GDM1 (cell line): ENCODE results near the gene NR3C2.

Experiments used
- DNase-seq: peaks from one replicate; lab custom pipeline; 2025; lab: John Stamatoyannopoulos, UW

Gene NR3C2

GRCh38 chr4:148310756-148311155, 131.5 kb downstream of the NR3C2 start:
- no peak for DNase-seq

- no peak for DNase-seq
These were observed 136.5 kb downstream of the NR3C2 start for GRCh38 chr4:148305751-148306150.

GRCh38 chr4:148302416-148302815, 139.8 kb downstream of the NR3C2 start:
- no peak for DNase-seq

GRCh38 chr4:148300877-148301276, 141.3 kb downstream of the NR3C2 start:
- DNase-seq = no peak

GRCh38 chr4:148299337-148299736, 142.9 kb downstream of the NR3C2 start:
- DNase-seq = no peak

GRCh38 chr4:148296498-148296897, 145.7 kb downstream of the NR3C2 start:
- no peak for DNase-seq

GRCh38 chr4:148295642-148296041, 146.6 kb downstream of the NR3C2 start:
- DNase-seq = no peak

- DNase-seq = no peak
These were observed 148.6 kb downstream of the NR3C2 start for GRCh38 chr4:148293571-148293970.

GRCh38 chr4:148292686-148293085, 149.5 kb downstream of the NR3C2 start:
- DNase-seq = no peak

- DNase-seq = no peak
These were observed 152.5 kb downstream of the NR3C2 start for GRCh38 chr4:148289740-148290139.

GRCh38 chr4:148288448-148288847, 153.8 kb downstream of the NR3C2 start:
- DNase-seq = no peak

GRCh38 chr4:148287111-148287510, 155.1 kb downstream of the NR3C2 start:
- no peak for DNase-seq

GRCh38 chr4:148286012-148286411, 156.2 kb downstream of the NR3C2 start:
- DNase-seq = no peak

- DNase-seq = no peak
These were observed 158.5 kb downstream of the NR3C2 start for GRCh38 chr4:148283665-148284064.

- DNase-seq = no peak
These were observed 163.9 kb downstream of the NR3C2 start for GRCh38 chr4:148278310-148278709.

GRCh38 chr4:148275266-148275665, 166.9 kb downstream of the NR3C2 start:
- DNase-seq = no peak

GRCh38 chr4:148273501-148273986, 168.7 kb downstream of the NR3C2 start:
- no peak for DNase-seq

- no peak for DNase-seq
These were observed 171.0 kb downstream of the NR3C2 start for GRCh38 chr4:148271166-148271565.

- no peak for DNase-seq
These were observed 171.6 kb downstream of the NR3C2 start for GRCh38 chr4:148270630-148271029.

GRCh38 chr4:148268835-148269234, 173.4 kb downstream of the NR3C2 start:
- no peak for DNase-seq

- DNase-seq = no peak
These were observed 175.3 kb downstream of the NR3C2 start for GRCh38 chr4:148266921-148267320.

GRCh38 chr4:148266240-148266639, 176.0 kb downstream of the NR3C2 start:
- no peak for DNase-seq

- DNase-seq = no peak
These were observed 176.6 kb downstream of the NR3C2 start for GRCh38 chr4:148265627-148266026.

GRCh38 chr4:148263802-148264201, 178.4 kb downstream of the NR3C2 start:
- DNase-seq = no peak

GRCh38 chr4:148263127-148263526, 179.1 kb downstream of the NR3C2 start:
- no peak for DNase-seq
